ENCODE results near the gene PPME1. TPM values are rescaled to one million over a fixed set of nuclear protein-coding genes. Genes with fewer than 3 reads are reported as not detected.

PPME1 gene
- total RNA-seq, 4 donors from 2014 or later, result 32.3 to 55.3 (median 38.8) TPM

GRCh38 chr11:74204701-74205100, 33.6 kb downstream of the PPME1 start:
- WGBS, 2 donors, result 94 to 98% methylated on average over 1 of the region's 1 CpG
- H3K9me3 ChIP-seq, result no peaks in the 10 kb centered on the region

GRCh38 chr11:74205181-74205580, 34.1 kb downstream of the PPME1 start:
- intact Hi-C loops (cut with DNase I), result no loop called here
- no peaks in the 10 kb centered on the region for H3K4me1 ChIP-seq
- no peak for DNase-seq
- no peaks in the 10 kb centered on the region for H3K9me3 ChIP-seq
- no peak overlapping the region for H3K4me3 ChIP-seq (replicated peaks in 1 of 3)
- WGBS, 2 donors, result 97 to 100% methylated on average over 1 of the region's 1 CpG
- peaks cover 0 to 22% of the 10 kb centered on the region in 2 donors for H3K36me3 ChIP-seq
- TF ChIP-seq, protein P1, sequence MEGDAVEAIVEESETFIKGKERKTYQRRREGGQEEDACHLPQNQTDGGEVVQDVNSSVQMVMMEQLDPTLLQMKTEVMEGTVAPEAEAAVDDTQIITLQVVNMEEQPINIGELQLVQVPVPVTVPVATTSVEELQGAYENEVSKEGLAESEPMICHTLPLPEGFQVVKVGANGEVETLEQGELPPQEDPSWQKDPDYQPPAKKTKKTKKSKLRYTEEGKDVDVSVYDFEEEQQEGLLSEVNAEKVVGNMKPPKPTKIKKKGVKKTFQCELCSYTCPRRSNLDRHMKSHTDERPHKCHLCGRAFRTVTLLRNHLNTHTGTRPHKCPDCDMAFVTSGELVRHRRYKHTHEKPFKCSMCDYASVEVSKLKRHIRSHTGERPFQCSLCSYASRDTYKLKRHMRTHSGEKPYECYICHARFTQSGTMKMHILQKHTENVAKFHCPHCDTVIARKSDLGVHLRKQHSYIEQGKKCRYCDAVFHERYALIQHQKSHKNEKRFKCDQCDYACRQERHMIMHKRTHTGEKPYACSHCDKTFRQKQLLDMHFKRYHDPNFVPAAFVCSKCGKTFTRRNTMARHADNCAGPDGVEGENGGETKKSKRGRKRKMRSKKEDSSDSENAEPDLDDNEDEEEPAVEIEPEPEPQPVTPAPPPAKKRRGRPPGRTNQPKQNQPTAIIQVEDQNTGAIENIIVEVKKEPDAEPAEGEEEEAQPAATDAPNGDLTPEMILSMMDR (IDR thresholded peaks at IDR 0.05), result no peak
- no peak for TF ChIP-seq POLR2A (IDR thresholded peaks at IDR 0.05)
- H3K27ac ChIP-seq, result no peak overlapping the region
- no peaks in the 10 kb centered on the region for H3K27me3 ChIP-seq

More at GRCh38 chr11:74204701-74205100, 33.6 kb downstream of the PPME1 start:
- Histone ChIP-seq H3K4me3 (replicated peaks in 1 of 3) (no peak overlapping the region), H3K4me1 (no peaks in the 10 kb centered on the region), H3K27me3 (no peaks in the 10 kb centered on the region), H3K36me3 (peaks cover 0 to 17% of the 10 kb centered on the region in 2 donors), H3K27ac (no peak overlapping the region)
- no peak for DNase-seq
- TF ChIP-seq, protein P1 (IDR thresholded peaks at IDR 0.05), result no peak
- TF ChIP-seq POLR2A (IDR thresholded peaks at IDR 0.05), result no peak
- intact Hi-C loops (cut with DNase I), result no loop called here

DNA sequence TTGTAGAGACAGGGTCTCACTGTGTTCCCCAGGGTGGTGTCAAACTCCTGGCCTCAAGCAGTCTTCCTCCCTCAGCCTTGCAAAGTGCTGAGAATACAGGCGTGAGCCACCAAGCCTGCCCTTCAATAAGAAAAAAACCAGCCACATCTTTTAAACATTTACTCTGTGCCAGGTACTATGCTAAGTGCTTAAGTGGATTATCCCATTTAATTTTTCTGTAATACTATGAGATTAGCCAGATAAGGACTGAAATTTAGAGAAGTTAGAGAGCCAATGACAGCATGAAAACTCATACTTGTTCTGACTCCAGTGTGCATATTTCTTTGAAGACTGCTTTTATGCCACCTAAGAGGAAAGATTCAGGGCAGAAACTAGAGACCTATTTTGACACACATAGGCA, 35.7 kb downstream of the PPME1 start:
- Histone ChIP-seq H3K9me3 (no peaks in the 10 kb centered on the region), H3K36me3 (peaks cover 0 to 28% of the 10 kb centered on the region in 2 donors), H3K27me3 (no peaks in the 10 kb centered on the region), H3K27ac (no peak overlapping the region), H3K4me1 (no peaks in the 10 kb centered on the region), H3K4me3 (replicated peaks in 1 of 3) (no peak overlapping the region)
- DNase-seq, result no peak
- intact Hi-C loops (cut with DNase I), result no loop called here
- 96% methylated on average over 1 of the region's 1 CpG for WGBS, 2 donors
- TF ChIP-seq POLR2A (IDR thresholded peaks at IDR 0.05), result no peak
- TF ChIP-seq, protein P1 (IDR thresholded peaks at IDR 0.05), result no peak

DNA sequence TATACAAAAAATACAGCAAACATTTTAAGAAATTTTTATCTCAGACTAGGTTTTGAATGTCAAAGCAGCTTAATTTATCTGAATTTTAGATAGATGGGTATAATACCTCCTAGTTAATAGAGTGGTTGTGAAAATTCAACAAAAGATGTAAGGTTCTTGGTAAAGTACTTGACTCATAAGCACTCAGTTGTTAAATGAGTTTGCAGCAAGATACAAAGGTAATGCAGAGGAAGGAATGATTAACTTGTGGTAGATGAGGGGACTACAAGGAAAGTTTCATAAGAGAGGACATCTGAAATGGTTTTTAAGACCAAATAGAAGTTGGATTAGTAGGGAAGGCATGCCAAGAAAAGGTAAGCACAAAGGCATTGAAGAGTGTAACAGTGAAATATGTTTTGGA, 37.4 kb downstream of the PPME1 start:
- intact Hi-C loops (cut with DNase I), result no loop called here
- Histone ChIP-seq H3K4me3 (replicated peaks in 1 of 3) (no peak overlapping the region), H3K36me3 (peaks cover 0 to 28% of the 10 kb centered on the region in 2 donors), H3K9me3 (no peaks in the 10 kb centered on the region), H3K4me1 (no peaks in the 10 kb centered on the region), H3K27ac (no peak overlapping the region), H3K27me3 (no peaks in the 10 kb centered on the region)
- no peak for DNase-seq
- TF ChIP-seq POLR2A (IDR thresholded peaks at IDR 0.05), result no peak
- TF ChIP-seq, protein P1 (IDR thresholded peaks at IDR 0.05), result no peak

- H3K4me1 ChIP-seq, result no peaks in the 10 kb centered on the region
- WGBS, 2 donors, result 96 to 100% methylated on average over 2 of the region's 2 CpGs
- no peaks in the 10 kb centered on the region for H3K9me3 ChIP-seq
- no peak overlapping the region for H3K4me3 ChIP-seq (replicated peaks in 1 of 3)
- intact Hi-C loops (cut with DNase I), result no loop called here
- H3K36me3 ChIP-seq, result peaks cover 0 to 16% of the 10 kb centered on the region in 2 donors
- no peaks in the 10 kb centered on the region for H3K27me3 ChIP-seq
- no peak for TF ChIP-seq POLR2A (IDR thresholded peaks at IDR 0.05)
- TF ChIP-seq, protein P1 (IDR thresholded peaks at IDR 0.05), result no peak
- no peak overlapping the region for H3K27ac ChIP-seq
- no peak for DNase-seq
Observed at GRCh38 chr11:74212533-74212932, 41.4 kb downstream of the PPME1 start.
